OCI-LY1 (cell line): Measurements from ENCODE around the gene SPRY2.

Source experiments
- CTCF ChIP-seq: fragments of 200-600 bp; sonication (generic), shearing (Covaris generic); IDR thresholded peaks from 2 replicates; pipeline ENCODE4 v1.5.1; 2017; ENCODE audit warnings: mild to moderate bottlenecking, antibody characterized with exemption, low read length, moderate library complexity, mixed read lengths
- EZH2 ChIP-seq: fragments of 200-600 bp; sonication (generic), shearing (Covaris generic); IDR thresholded peaks from 2 replicates; pipeline ENCODE4 v1.8.0; 2017; ENCODE audit warnings: borderline replicate concordance, mixed run types, mild to moderate bottlenecking, antibody characterized with exemption, low read length, moderate library complexity, mixed read lengths

DNA sequence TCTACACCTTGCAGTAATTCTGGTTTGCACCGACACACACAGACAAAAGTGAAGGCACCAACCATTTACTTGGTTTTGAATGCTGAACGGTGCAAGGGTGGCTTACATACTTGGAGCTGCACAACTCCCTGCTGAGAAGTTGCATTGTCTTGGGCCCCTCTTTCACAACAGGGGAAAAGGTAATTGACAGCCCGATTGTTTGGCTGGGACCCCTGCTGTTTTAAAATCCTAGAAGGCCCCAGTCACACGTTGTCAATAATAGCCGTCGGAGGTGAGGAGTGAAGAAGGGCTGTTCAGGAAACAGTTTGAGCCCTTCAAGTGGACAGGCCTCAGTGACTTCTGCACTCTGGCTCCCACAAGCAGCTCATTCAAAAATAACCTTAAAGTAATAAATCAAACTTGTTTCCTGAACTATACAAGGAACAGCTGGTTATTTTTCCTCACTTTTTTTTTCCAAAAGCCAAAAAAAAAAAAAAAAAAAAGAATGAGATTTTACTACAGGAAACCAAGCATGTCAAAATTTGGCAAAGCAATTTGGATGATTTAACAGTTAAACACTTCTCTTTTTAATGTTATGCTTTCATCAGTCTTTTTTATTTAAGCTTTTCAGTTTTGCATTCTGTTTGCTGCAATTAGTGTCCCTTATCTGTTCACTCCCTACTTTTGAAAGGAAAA is 19.0 kb upstream of the SPRY2 start:
- TF ChIP-seq CTCF (no peak), EZH2 (no peak)
